SK-N-SH treated with all-trans-retinoic acid at 6 μM for 48 hours (cell line): Measurements from ENCODE around the gene PEX13.

ENCODE experiments used
- BACH2 ChIP-seq: fragments of 250-450 bp; sonication (Bioruptor Pico); IDR thresholded peaks from 2 replicates; pipeline ENCODE4 v1.9.0; 2021; ENCODE audit warnings: mild to moderate bottlenecking, borderline replicate concordance
- CSRNP3 ChIP-seq: fragments of 250-450 bp; sonication (Bioruptor Pico); IDR thresholded peaks from 2 replicates; pipeline ENCODE4 v1.5.1; 2021; ENCODE audit warnings: mild to moderate bottlenecking, moderate library complexity
- OSR1 ChIP-seq: fragments of 250-450 bp; sonication (Bioruptor Pico); IDR thresholded peaks from 2 replicates; pipeline ENCODE4 v1.8.0; 2022; ENCODE audit warnings: moderate library complexity, mild to moderate bottlenecking, inconsistent platforms
- ZFP30 ChIP-seq: fragments of 450-650 bp; formaldehyde crosslinking; IDR thresholded peaks from 2 replicates; pipeline ENCODE4 v1.5.0; 2022; ENCODE audit warnings: mild to moderate bottlenecking, moderate library complexity

- no peak for TF ChIP-seq ZFP30
- no peak for TF ChIP-seq CSRNP3 (CRISPR knock-in tag)
- TF ChIP-seq BACH2 (CRISPR knock-in tag) = no peak
- no peak for TF ChIP-seq OSR1 (CRISPR knock-in tag)
Measured at GRCh38 chr2:60972889-60973656, 44.4 kb upstream of the PEX13 start.
